K562 (cell line): ENCODE data around the gene RPL21. TPM values are rescaled to one million over a fixed set of nuclear protein-coding genes. Genes with fewer than 3 reads are reported as not detected.

Experiments used
- ATAC-seq: fragments of 200-7000 bp; cut with Tn5 transposase; 3 replicates; pipeline ENCODE4 v1.9.1; 2020; ENCODE audit warnings: moderate library complexity
- BruUV-seq: library from RNA; stranded (reverse); fragments of 400-500 nt; replicated peaks from 2 replicates; lab custom pipeline; 2021; lab: Mats Ljungman, UMichigan
- CTCF ChIA-PET: fragments of 300-600 bp; formaldehyde crosslinking; extraction: SDS; loops from one replicate; lab custom pipeline; 2021; ENCODE audit warnings: low intra/inter-chr PET ratio; lab: Yijun Ruan, JAX
- POLR2A ChIA-PET: fragments of 300-600, 350-650 bp; sonication (Branson Sonifier 250); formaldehyde crosslinking; extraction: SDS; loops from one replicate; lab custom pipeline; 2021; ENCODE audit warnings: antibody characterized with exemption, inconsistent platforms; lab: Yijun Ruan, JAX
- DNase-seq, 4 experiments: peaks; one replicate each; pipeline versions ENCODE4 v3.0.0 to v3.0.0-alpha.2; 2011 to 2018; ENCODE audit warnings: low spot score in 3 of 4, mixed read lengths in 3 of 4; ENCODE audit errors: extremely low read depth in 1 of 4
- FAIRE-seq: peaks from 2 replicates; lab custom pipeline; 2011; peaks lifted over from hg19 to GRCh38; lab: Jason Lieb, UNC
- H2AFZ ChIP-seq: 2 replicates; pipeline ENCODE4 v1.6.0; 2011; ENCODE audit warnings: low read depth, low read length, control low read depth, inconsistent platforms
- H3K27ac ChIP-seq: fragments of 200-600 bp; 3 replicates; pipeline ENCODE4 v1.8.0; 2011; ENCODE audit warnings: low read depth, mild to moderate bottlenecking, control low read depth, inconsistent platforms, low read length, moderate library complexity, mixed read lengths; ENCODE audit errors: extremely low read depth
- H3K27me3 ChIP-seq, 2 experiments: fragments of 300-600 bp in 1 of 2; 2 replicates in 1 of 2; 3 replicates in 1 of 2; pipeline versions ENCODE4 v1.6.0 to v1.8.0; 2011; ENCODE audit warnings: inconsistent platforms in 2 of 2, low read length in 2 of 2, mild to moderate bottlenecking in 1 of 2, mixed read lengths in 1 of 2, moderate library complexity in 1 of 2; ENCODE audit not compliant: control insufficient read depth in 2 of 2, insufficient read depth in 2 of 2
- H3K36me3 ChIP-seq: fragments of 300-600 bp; 3 replicates; pipeline ENCODE4 v1.8.0; 2011; ENCODE audit warnings: mild to moderate bottlenecking, low read length, inconsistent platforms; ENCODE audit not compliant: control insufficient read depth, insufficient read depth
- H3K4me1 ChIP-seq, 2 experiments: fragments of 200-600 bp in 1 of 2; replicated peaks in 1 of 2; 2 replicates in 1 of 2; 3 replicates in 1 of 2; pipeline versions ENCODE4 v1.5.1 to v1.8.0; 2011; ENCODE audit warnings: inconsistent platforms in 2 of 2, low read length in 2 of 2, mild to moderate bottlenecking in 1 of 2, mixed read lengths in 1 of 2, moderate library complexity in 1 of 2; ENCODE audit not compliant: control insufficient read depth in 2 of 2, insufficient read depth in 2 of 2
- H3K4me2 ChIP-seq: 2 replicates; pipeline ENCODE4 v1.6.1; 2011; ENCODE audit warnings: low read length, control low read depth, inconsistent platforms, mixed read lengths; ENCODE audit not compliant: insufficient read depth
- H3K4me3 ChIP-seq: fragments of 200-600 bp; sonication (generic), shearing (Covaris generic); 2 replicates; pipeline ENCODE4 v1.5.1; 2016; ENCODE audit warnings: control low read depth, inconsistent platforms
- H3K79me2 ChIP-seq: fragments of 200-600 bp; 3 replicates; pipeline ENCODE4 v1.8.0; 2011; ENCODE audit warnings: low read length, inconsistent platforms; ENCODE audit not compliant: control insufficient read depth, insufficient read depth
- H3K9ac ChIP-seq, 2 experiments: 2 replicates each; pipeline versions ENCODE4 v1.6.0 to v1.6.1; 2011; ENCODE audit warnings: low read depth in 2 of 2, low read length in 2 of 2, control low read depth in 1 of 2, inconsistent platforms in 1 of 2, mild to moderate bottlenecking in 1 of 2, mixed read lengths in 1 of 2; ENCODE audit not compliant: insufficient read depth in 1 of 2
- H3K9me1 ChIP-seq: one replicate; pipeline ENCODE4 v1.6.0; 2011; ENCODE audit warnings: inconsistent platforms, mild to moderate bottlenecking, low read length, moderate library complexity; ENCODE audit not compliant: control insufficient read depth, insufficient read depth
- H3K9me3 ChIP-seq: replicated peaks from 2 replicates; pipeline ENCODE4 v1.5.1; 2011; ENCODE audit warnings: low read depth, low read length, inconsistent platforms; ENCODE audit not compliant: control insufficient read depth, insufficient read depth
- H4K20me1 ChIP-seq: replicated peaks from 2 replicates; pipeline ENCODE4 v1.6.1; 2011; ENCODE audit warnings: low read length, inconsistent platforms, mixed read lengths; ENCODE audit not compliant: control insufficient read depth, insufficient read depth
- CBFA2T2 ChIP-seq: fragments of 450-650 bp; conservative IDR thresholded peaks from 2 replicates; pipeline ENCODE4 v1.6.1; 2017; ENCODE audit warnings: mild to moderate bottlenecking
- CBFA2T3 ChIP-seq: fragments of 450-650 bp; IDR thresholded peaks from 2 replicates; pipeline ENCODE4 v1.6.1; 2017
- ERF ChIP-seq: fragments of 450-650 bp; formaldehyde crosslinking; IDR thresholded peaks from 2 replicates; pipeline ENCODE4 v1.4.0; 2020; ENCODE audit warnings: mild to moderate bottlenecking, mixed read lengths
- IRF1 ChIP-seq: sonication (generic); formaldehyde crosslinking; IDR thresholded peaks from 2 replicates; pipeline ENCODE4 v1.8.0; 2022; ENCODE audit warnings: missing genetic modification reagents, mild to moderate bottlenecking, borderline replicate concordance
- MAZ ChIP-seq, 2 experiments: fragments of 450-650 bp in 1 of 2; sonication (generic) in 1 of 2; formaldehyde crosslinking; IDR thresholded peaks in 1 of 2; conservative IDR thresholded peaks in 1 of 2; 2 replicates each; pipeline versions ENCODE4 v1.4.0 to v1.5.0; 2020; ENCODE audit warnings: mild to moderate bottlenecking in 1 of 2, missing genetic modification reagents in 1 of 2
- NFYB ChIP-seq: IDR thresholded peaks from 2 replicates; pipeline ENCODE4 v1.6.1; 2011; ENCODE audit warnings: mild to moderate bottlenecking, moderate library complexity; ENCODE audit not compliant: insufficient read length; ENCODE audit errors: extremely low read depth
- POLR3G ChIP-seq: IDR thresholded peaks from 2 replicates; pipeline ENCODE4 v1.6.1; 2011; ENCODE audit not compliant: insufficient read length, insufficient replicate concordance; ENCODE audit errors: extremely low read depth
- SIN3A ChIP-seq, 2 experiments: fragments of 150-350 bp in 1 of 2; IDR thresholded peaks; 2 replicates each; pipeline ENCODE4 v1.6.1; 2011 to 2016; ENCODE audit warnings: borderline replicate concordance in 2 of 2, low read depth in 2 of 2, low read length in 2 of 2, mild to moderate bottlenecking in 2 of 2, moderate library complexity in 2 of 2; ENCODE audit not compliant: control insufficient read depth in 1 of 2
- SIX5 ChIP-seq, 2 experiments: IDR thresholded peaks; 2 replicates each; pipeline ENCODE4 v1.6.1; 2011; ENCODE audit warnings: low read length in 2 of 2, borderline replicate concordance in 1 of 2, low read depth in 1 of 2, mild to moderate bottlenecking in 1 of 2, moderate library complexity in 1 of 2; ENCODE audit not compliant: insufficient read depth in 1 of 2
- SMAD3 ChIP-seq: fragments of 450-650 bp; formaldehyde crosslinking; conservative IDR thresholded peaks from 2 replicates; pipeline ENCODE4 v1.4.0; 2020; ENCODE audit warnings: mild to moderate bottlenecking
- TAL1 ChIP-seq: fragments of 450-650 bp; IDR thresholded peaks from 2 replicates; pipeline ENCODE4 v1.6.1; 2016; ENCODE audit warnings: mild to moderate bottlenecking
- YBX1 ChIP-seq: fragments of 450-650 bp; IDR thresholded peaks from 2 replicates; pipeline ENCODE4 v1.7.1; 2016; ENCODE audit warnings: mild to moderate bottlenecking
- ZBTB12 ChIP-seq: fragments of 250-450 bp; sonication (Bioruptor Pico); IDR thresholded peaks from 2 replicates; pipeline ENCODE4 v1.4.0; 2020
- ZFP30 ChIP-seq: fragments of 250-450 bp; sonication (Bioruptor Pico); IDR thresholded peaks from 2 replicates; pipeline ENCODE4 v1.8.0; 2022; ENCODE audit warnings: moderate library complexity, mild to moderate bottlenecking, inconsistent platforms, borderline replicate concordance
- ZKSCAN1 ChIP-seq: fragments of 150-350 bp; IDR thresholded peaks from 2 replicates; pipeline ENCODE4 v1.6.1; 2016; ENCODE audit warnings: low read depth, low read length
- WGBS: fragments of 100-300 bp; shearing (Covaris generic); methylation state at CpG from one replicate; pipeline ENCODE4 v1.1.6; 2016; ENCODE audit warnings: low coverage, mixed read lengths; ENCODE audit not compliant: insufficient coverage; ENCODE audit errors: missing lambda C conversion rate; 5-methylcytosine and 5-hydroxymethylcytosine counted together
- in situ Hi-C: fragments of 300-500 bp; cut with MboI; formaldehyde crosslinking; loops from 4 replicates; pipeline ENCODE4 v1.15.0; 2018; ENCODE audit warnings: inconsistent platforms, mixed read lengths
- intact Hi-C: fragments of 100-400 bp; cut with micrococcal nuclease; formaldehyde crosslinking; loops from 2 replicates; pipeline ENCODE4 v1.14.2; 2022
- polyA plus RNA-seq, 8 experiments: library from polyadenylated mRNA; depleted of rRNA in 4 of 8; stranded (reverse) in 5 of 8; unstranded in 3 of 8; fragments of >200 nt; fragmentation: Nextera tagmentation in 2 of 8; fragmentation: Illumina TruSeq in 1 of 8; extraction: Ambion mirVana in 2 of 8; extraction: Trizol in 1 of 8; gene quantifications; 2 replicates each; pipeline versions ENCODE4 v1.2.1 to v1.2.3, GENCODE V29; 2011 to 2014; ENCODE audit warnings: inconsistent platforms in 1 of 8, missing spikeins in 1 of 8
- total RNA-seq, 7 experiments: library from RNA; depleted of rRNA in 6 of 7; stranded (reverse); fragments of >200 nt in 6 of 7; fragmentation: Illumina TruSeq in 2 of 7; extraction: Trizol in 2 of 7; gene quantifications; 2 replicates each; pipeline versions ENCODE4 v1.2.1 to v1.2.3, GENCODE V29; 2011 to 2021; ENCODE audit warnings: low replicate concordance in 1 of 7
- TF ChIP-seq, protein P1 (sequence below): sonication (generic); formaldehyde crosslinking; IDR thresholded peaks from 2 replicates; pipeline ENCODE4 v1.8.1; 2022; ENCODE audit warnings: missing genetic modification reagents
- TF ChIP-seq, protein P2 (sequence below): IDR thresholded peaks from 2 replicates; pipeline ENCODE4 v1.6.1; 2011; ENCODE audit warnings: borderline replicate concordance, low read depth, mild to moderate bottlenecking, moderate library complexity, low read length; ENCODE audit not compliant: insufficient read depth, poor library complexity, severe bottlenecking

The RPL21 gene
- total and polyA plus RNA-seq, 9 of the 15 experiments (the other 6 are each of a cell fraction or from before 2014, with no cell fraction given) = 622 to 4,203 (median 1,676) TPM

DNA sequence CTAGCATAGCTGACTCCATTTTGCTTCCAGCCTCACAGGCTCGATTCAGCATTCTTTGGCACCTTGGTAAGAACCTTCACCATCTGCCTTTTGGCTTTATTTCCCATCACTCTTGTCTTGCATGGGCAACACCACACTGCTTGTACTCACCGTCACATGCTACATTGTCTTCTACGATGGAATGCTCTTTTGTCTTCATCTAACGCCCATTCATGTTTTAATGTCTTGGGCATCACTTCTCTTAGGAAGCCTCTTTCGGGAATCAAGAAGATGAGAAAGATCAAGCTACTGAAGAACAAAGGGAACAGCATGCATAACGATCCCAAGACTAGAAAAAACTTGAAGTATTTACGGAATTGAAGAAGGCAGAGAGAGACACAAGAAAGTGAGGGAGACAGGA, 5.7 kb upstream of the RPL21 start:
- Histone ChIP-seq H3K9ac (no peak overlapping the region), H3K4me2 (no peak overlapping the region), H3K36me3 (peaks cover 3% of the 10 kb centered on the region; the same call in 1 of the 3 replicates), H3K9me1 (no peaks in the 10 kb centered on the region), H4K20me1 (no peaks in the 10 kb centered on the region), H3K27me3 (no peaks in the 10 kb centered on the region), H3K4me3 (no peak overlapping the region), H3K4me1 (peaks cover 0 to 15% of the 10 kb centered on the region in 2 experiments; a peak in 2 of 5 replicates), H3K79me2 (peaks cover 12% of the 10 kb centered on the region), H2AFZ (no peak overlapping the region), H3K9me3 (no peaks in the 10 kb centered on the region; the same call in 1 of the 2 replicates), H3K27ac (no peak overlapping the region)
- ATAC-seq (no peak), DNase-seq (no peak), FAIRE-seq (no peak)
- BruUV-seq = no TSS peak
- intact Hi-C loops = no loop called here
- POLR2A ChIA-PET = interaction anchor here (0.8 kb wide), 1 partner anchor 323 kb away, joined by 3 read pairs; no protein-coding TSS in a partner anchor
- in situ Hi-C loops = no loop called here
- CTCF ChIA-PET = no interaction called here
- 73% methylated on average over 7 of the region's 7 CpGs for WGBS
- TF ChIP-seq ZBTB12 (CRISPR knock-in tag) (no peak), YBX1 (no peak), POLR3G (no peak), ERF (CRISPR knock-in tag) (no peak), SIN3A (IDR thresholded peaks at IDR 0.05; ENCODE audit: borderline replicate concordance in 2 of 2, control insufficient read depth in 1 of 2, low read depth in 2 of 2, low read length in 2 of 2) (no peak), TAL1 (no peak), ZKSCAN1 (no peak), ZFP30 (no peak), NFYB (no peak), CBFA2T2 (no peak), IRF1 (CRISPR knock-in tag) (no peak), SMAD3 (CRISPR knock-in tag) (no peak), SIX5 (IDR thresholded peaks at IDR 0.05; ENCODE audit: borderline replicate concordance in 1 of 2, insufficient read depth in 1 of 2, low read depth in 1 of 2, low read length in 2 of 2) (no peak), MAZ (CRISPR knock-in tag; conservative IDR thresholded peaks at IDR 0.05 in 1 of 2, IDR thresholded peaks at IDR 0.05 in 1 of 2) (no peak), CBFA2T3 (no peak)
- TF ChIP-seq, protein P1, sequence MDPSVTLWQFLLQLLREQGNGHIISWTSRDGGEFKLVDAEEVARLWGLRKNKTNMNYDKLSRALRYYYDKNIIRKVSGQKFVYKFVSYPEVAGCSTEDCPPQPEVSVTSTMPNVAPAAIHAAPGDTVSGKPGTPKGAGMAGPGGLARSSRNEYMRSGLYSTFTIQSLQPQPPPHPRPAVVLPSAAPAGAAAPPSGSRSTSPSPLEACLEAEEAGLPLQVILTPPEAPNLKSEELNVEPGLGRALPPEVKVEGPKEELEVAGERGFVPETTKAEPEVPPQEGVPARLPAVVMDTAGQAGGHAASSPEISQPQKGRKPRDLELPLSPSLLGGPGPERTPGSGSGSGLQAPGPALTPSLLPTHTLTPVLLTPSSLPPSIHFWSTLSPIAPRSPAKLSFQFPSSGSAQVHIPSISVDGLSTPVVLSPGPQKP (CRISPR knock-in tag) = no peak
- TF ChIP-seq, protein P2, sequence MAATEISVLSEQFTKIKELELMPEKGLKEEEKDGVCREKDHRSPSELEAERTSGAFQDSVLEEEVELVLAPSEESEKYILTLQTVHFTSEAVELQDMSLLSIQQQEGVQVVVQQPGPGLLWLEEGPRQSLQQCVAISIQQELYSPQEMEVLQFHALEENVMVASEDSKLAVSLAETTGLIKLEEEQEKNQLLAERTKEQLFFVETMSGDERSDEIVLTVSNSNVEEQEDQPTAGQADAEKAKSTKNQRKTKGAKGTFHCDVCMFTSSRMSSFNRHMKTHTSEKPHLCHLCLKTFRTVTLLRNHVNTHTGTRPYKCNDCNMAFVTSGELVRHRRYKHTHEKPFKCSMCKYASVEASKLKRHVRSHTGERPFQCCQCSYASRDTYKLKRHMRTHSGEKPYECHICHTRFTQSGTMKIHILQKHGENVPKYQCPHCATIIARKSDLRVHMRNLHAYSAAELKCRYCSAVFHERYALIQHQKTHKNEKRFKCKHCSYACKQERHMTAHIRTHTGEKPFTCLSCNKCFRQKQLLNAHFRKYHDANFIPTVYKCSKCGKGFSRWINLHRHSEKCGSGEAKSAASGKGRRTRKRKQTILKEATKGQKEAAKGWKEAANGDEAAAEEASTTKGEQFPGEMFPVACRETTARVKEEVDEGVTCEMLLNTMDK = no peak
